ENCODE measurements around the gene RPL10. TPM values are rescaled to one million over a fixed set of nuclear protein-coding genes. Genes with fewer than 3 reads are reported as not detected.
A peak's percentile ranks its signal among the peaks of the same experiment; 100 is the strongest.

Gene RPL10
- total RNA-seq (2014; rRNA removed; shearing (Covaris generic)), result 1,843 and 4,201 TPM in 2 replicates

- Histone ChIP-seq H3K4me3 (peak within 1 kb of the TSS; percentile 58), H3K9me3 (replicated peaks) (no peaks in the 10 kb centered on the region), H3K27ac (peak within 1 kb of the TSS; percentile 97), H3K27me3 (replicated peaks) (no peaks in the 10 kb centered on the region), H3K36me3 (peaks cover 41% of the 10 kb centered on the region), H3K4me1 (replicated peaks) (peaks cover 16% of the 10 kb centered on the region)
- peak; percentile 86 to 96 for DNase-seq (ENCODE audit: low read depth in 1 of 2, low spot score in 2 of 2)
These were observed at the start of gene RPL10 for GRCh38 chrX:154397888-154398667. RPL10 (plus strand) TSS chrX:154398377; CDS start chrX:154398520, 143 bp downstream.

- Histone ChIP-seq H3K36me3 (peaks cover 59% of the 10 kb centered on the region), H3K4me1 (replicated peaks) (peaks cover 44% of the 10 kb centered on the region), H3K9me3 (replicated peaks) (no peaks in the 10 kb centered on the region; the same call in 1 of the 2 replicates), H3K27ac (no peak overlapping the region), H3K4me3 (no peak overlapping the region), H3K27me3 (replicated peaks) (no peaks in the 10 kb centered on the region)
- no peak for DNase-seq (ENCODE audit: low read depth in 1 of 2, low spot score in 2 of 2)
These were observed 49.4 kb upstream of the RPL10 start for GRCh38 chrX:154348646-154349358.

- Histone ChIP-seq H3K4me3 (no peak overlapping the region), H3K27me3 (replicated peaks) (no peaks in the 10 kb centered on the region), H3K36me3 (peaks cover 66% of the 10 kb centered on the region), H3K27ac (no peak overlapping the region), H3K9me3 (replicated peaks) (no peaks in the 10 kb centered on the region; the same call in 1 of the 2 replicates), H3K4me1 (replicated peaks) (peaks cover 44% of the 10 kb centered on the region)
- DNase-seq (ENCODE audit: low read depth in 1 of 2, low spot score in 2 of 2), result no peak
These were observed 48.7 kb upstream of the RPL10 start for GRCh38 chrX:154349359-154349935.

GRCh38 chrX:154349979-154350378 lies 48.2 kb upstream of the RPL10 start:
- H3K9me3 ChIP-seq (replicated peaks), result no peaks in the 10 kb centered on the region; the same call in 1 of the 2 replicates
- H3K4me1 ChIP-seq (replicated peaks), result peaks cover 44% of the 10 kb centered on the region
- no peaks in the 10 kb centered on the region for H3K27me3 ChIP-seq (replicated peaks)
- peaks cover 71% of the 10 kb centered on the region for H3K36me3 ChIP-seq
- no peak for DNase-seq (ENCODE audit: low read depth in 1 of 2, low spot score in 2 of 2)
- H3K4me3 ChIP-seq, result no peak overlapping the region
- H3K27ac ChIP-seq, result no peak overlapping the region

- Histone ChIP-seq H3K36me3 (peaks cover 77% of the 10 kb centered on the region), H3K4me3 (no peak overlapping the region), H3K27me3 (replicated peaks) (no peaks in the 10 kb centered on the region), H3K4me1 (replicated peaks) (peaks cover 44% of the 10 kb centered on the region), H3K9me3 (replicated peaks) (no peaks in the 10 kb centered on the region; the same call in 1 of the 2 replicates), H3K27ac (no peak overlapping the region)
- no peak for DNase-seq (ENCODE audit: low read depth in 1 of 2, low spot score in 2 of 2)
These were observed 47.6 kb upstream of the RPL10 start for GRCh38 chrX:154350429-154351182.

- peaks cover 85% of the 10 kb centered on the region for H3K36me3 ChIP-seq
These were observed 46.8 kb upstream of the RPL10 start for GRCh38 chrX:154351183-154352011.

GRCh38 chrX:154352012-154352401 lies 46.2 kb upstream of the RPL10 start:
- H3K4me1 ChIP-seq (replicated peaks), result peaks cover 43% of the 10 kb centered on the region
- no peaks in the 10 kb centered on the region for H3K27me3 ChIP-seq (replicated peaks)
- no peaks in the 10 kb centered on the region; the same call in 1 of the 2 replicates for H3K9me3 ChIP-seq (replicated peaks)
- peaks cover 91% of the 10 kb centered on the region for H3K36me3 ChIP-seq
- no peak overlapping the region for H3K4me3 ChIP-seq
- H3K27ac ChIP-seq, result no peak overlapping the region
- DNase-seq (ENCODE audit: low read depth in 1 of 2, low spot score in 2 of 2), result no peak

More at GRCh38 chrX:154351183-154352011, 46.8 kb upstream of the RPL10 start:
- no peak for DNase-seq (ENCODE audit: low read depth in 1 of 2, low spot score in 2 of 2)
- Histone ChIP-seq H3K27ac (no peak overlapping the region), H3K9me3 (replicated peaks) (no peaks in the 10 kb centered on the region; the same call in 1 of the 2 replicates), H3K4me3 (no peak overlapping the region), H3K4me1 (replicated peaks) (peaks cover 44% of the 10 kb centered on the region), H3K27me3 (replicated peaks) (no peaks in the 10 kb centered on the region)

- H3K4me3 ChIP-seq, result no peak overlapping the region
- H3K36me3 ChIP-seq, result peaks cover 96% of the 10 kb centered on the region
- H3K27me3 ChIP-seq (replicated peaks), result no peaks in the 10 kb centered on the region
- peaks cover 38% of the 10 kb centered on the region for H3K4me1 ChIP-seq (replicated peaks)
- H3K27ac ChIP-seq, result no peak overlapping the region
- DNase-seq (ENCODE audit: low read depth in 1 of 2, low spot score in 2 of 2), result no peak
- no peaks in the 10 kb centered on the region for H3K9me3 ChIP-seq (replicated peaks)
These were observed 45.7 kb upstream of the RPL10 start for GRCh38 chrX:154352466-154352865.

GRCh38 chrX:154353172-154353843 lies 44.9 kb upstream of the RPL10 start:
- H3K4me3 ChIP-seq, result no peak overlapping the region
- H3K27me3 ChIP-seq (replicated peaks), result no peaks in the 10 kb centered on the region
- peaks cover 32% of the 10 kb centered on the region for H3K4me1 ChIP-seq (replicated peaks)
- no peak for DNase-seq (ENCODE audit: low read depth in 1 of 2, low spot score in 2 of 2)
- H3K9me3 ChIP-seq (replicated peaks), result no peaks in the 10 kb centered on the region
- H3K36me3 ChIP-seq, result peaks cover 100% of the 10 kb centered on the region
- no peak overlapping the region for H3K27ac ChIP-seq

- DNase-seq (ENCODE audit: low read depth in 1 of 2, low spot score in 2 of 2), result no peak
- Histone ChIP-seq H3K27me3 (replicated peaks) (no peaks in the 10 kb centered on the region), H3K36me3 (peaks cover 100% of the 10 kb centered on the region), H3K4me1 (replicated peaks) (peaks cover 25% of the 10 kb centered on the region), H3K4me3 (no peak overlapping the region), H3K9me3 (replicated peaks) (no peaks in the 10 kb centered on the region), H3K27ac (no peak overlapping the region)
These were observed 44.2 kb upstream of the RPL10 start for GRCh38 chrX:154354013-154354412.

- DNase-seq (ENCODE audit: low read depth in 1 of 2, low spot score in 2 of 2), result no peak
- Histone ChIP-seq H3K36me3 (peaks cover 100% of the 10 kb centered on the region), H3K4me3 (no peak overlapping the region), H3K27ac (no peak overlapping the region), H3K4me1 (replicated peaks) (peaks cover 20% of the 10 kb centered on the region), H3K9me3 (replicated peaks) (no peaks in the 10 kb centered on the region), H3K27me3 (replicated peaks) (no peaks in the 10 kb centered on the region)
These were observed 43.7 kb upstream of the RPL10 start for GRCh38 chrX:154354516-154354915.

- peaks cover 100% of the 10 kb centered on the region for H3K36me3 ChIP-seq
- peaks cover 14% of the 10 kb centered on the region for H3K4me1 ChIP-seq (replicated peaks)
- no peaks in the 10 kb centered on the region for H3K9me3 ChIP-seq (replicated peaks)
- H3K27ac ChIP-seq, result no peak overlapping the region
- no peaks in the 10 kb centered on the region for H3K27me3 ChIP-seq (replicated peaks)
- no peak overlapping the region for H3K4me3 ChIP-seq
- no peak for DNase-seq (ENCODE audit: low read depth in 1 of 2, low spot score in 2 of 2)
These were observed 42.9 kb upstream of the RPL10 start for GRCh38 chrX:154355094-154355775.
